Activated naive CD4-positive, alpha-beta T cell treated with Interleukin-2 at 50 U/mL for 16 hours (primary cell): ENCODE measurements around the gene MGAT5B.
"Not testable (repeated sequence)": the region's sequence is repeated elsewhere in the genome, so short reads cannot be mapped to it uniquely, and the experiment has no call there.

Source experiments
- DNase-seq: peaks from one replicate; pipeline ENCODE4 v3.0.0-alpha.2; 2020

Gene MGAT5B

DNA sequence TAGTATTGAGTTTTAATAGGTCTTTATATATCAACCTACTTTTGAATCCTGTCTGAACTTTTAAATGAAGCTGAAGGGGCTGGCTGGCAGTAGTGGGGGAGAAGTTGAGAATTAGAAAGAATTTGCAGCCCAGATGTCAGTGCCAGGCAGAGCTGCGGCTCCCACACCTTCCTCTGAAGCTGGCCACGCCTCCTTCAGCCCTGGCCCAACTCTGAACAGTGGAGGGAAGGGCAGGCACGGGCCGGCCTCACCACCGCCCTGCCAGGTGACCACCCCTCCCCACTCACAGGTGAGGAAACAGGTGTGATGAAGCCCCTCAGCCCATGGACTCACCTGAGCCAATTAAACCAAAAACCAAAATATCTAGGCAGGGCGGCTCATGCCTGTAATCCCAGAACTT lies 87.0 kb downstream of the MGAT5B start:
- no peak for DNase-seq

GRCh38 chr17:76956846-76957540 lies 88.8 kb downstream of the MGAT5B start:
- DNase-seq, result no peak

DNA sequence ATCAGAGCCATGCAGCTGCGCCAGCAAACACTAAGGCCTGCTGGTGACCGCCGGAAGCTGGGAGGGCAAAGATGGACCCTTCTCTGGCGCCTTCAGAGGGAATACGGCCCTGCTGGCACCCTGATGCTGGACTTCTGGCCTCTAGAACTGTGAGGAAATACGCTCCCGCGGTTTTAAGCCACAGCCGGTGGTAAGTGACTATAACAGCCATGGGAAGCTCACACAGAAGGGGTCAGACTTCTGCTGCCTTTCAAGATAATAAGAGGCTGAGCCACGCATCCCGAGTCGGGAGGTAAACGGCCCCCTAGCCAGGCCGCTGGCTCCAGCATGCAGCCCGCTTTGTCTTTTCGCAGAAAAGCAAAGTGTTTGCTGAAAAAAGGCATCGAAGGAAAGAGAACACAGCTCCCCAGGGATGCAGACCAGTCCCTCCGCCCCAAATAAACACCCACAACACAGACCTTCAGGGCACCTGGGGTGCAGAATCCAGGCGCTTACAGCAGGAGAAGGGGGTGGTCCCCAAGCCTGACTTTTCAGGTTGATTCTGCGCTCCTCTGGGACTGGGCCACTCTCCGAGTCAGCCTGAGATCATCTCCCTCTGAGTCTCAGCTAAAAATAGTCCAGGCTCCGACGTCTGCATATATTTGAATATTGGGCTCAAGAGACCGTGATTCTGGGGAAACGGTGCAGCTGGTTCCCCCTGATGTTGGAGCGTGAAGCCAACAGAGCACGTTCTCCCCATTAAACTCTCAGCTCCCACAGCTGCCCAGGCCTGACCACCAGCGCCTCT lies 89.7 kb downstream of the MGAT5B start:
- DNase-seq, result no peak

DNA sequence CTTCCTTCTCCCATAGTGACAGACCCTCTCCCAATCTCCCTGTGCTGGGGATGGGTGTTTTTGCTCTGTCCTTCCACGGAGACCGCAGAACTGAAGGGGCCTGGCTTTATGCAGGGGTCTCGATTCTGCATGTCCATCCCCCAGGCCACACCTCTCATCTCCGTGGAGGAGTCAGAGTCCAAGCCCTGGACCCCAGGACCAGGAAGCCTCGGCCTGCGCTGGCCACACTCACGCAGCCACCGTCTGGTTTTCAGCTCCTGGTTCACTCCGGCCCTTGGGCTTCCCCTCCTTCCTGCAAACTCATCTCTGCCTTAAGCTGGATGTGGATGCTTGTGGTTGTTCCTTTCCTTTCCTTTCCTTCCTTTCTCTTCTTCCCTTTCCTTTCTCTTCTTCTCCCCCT lies 90.8 kb downstream of the MGAT5B start:
- no peak for DNase-seq

- DNase-seq, result no peak
These were observed 93.7 kb downstream of the MGAT5B start for GRCh38 chr17:76961869-76962268.

GRCh38 chr17:76962858-76963257 lies 94.7 kb downstream of the MGAT5B start:
- DNase-seq, result no peak

- no peak for DNase-seq
These were observed 97.8 kb downstream of the MGAT5B start for GRCh38 chr17:76966016-76966415.

DNA sequence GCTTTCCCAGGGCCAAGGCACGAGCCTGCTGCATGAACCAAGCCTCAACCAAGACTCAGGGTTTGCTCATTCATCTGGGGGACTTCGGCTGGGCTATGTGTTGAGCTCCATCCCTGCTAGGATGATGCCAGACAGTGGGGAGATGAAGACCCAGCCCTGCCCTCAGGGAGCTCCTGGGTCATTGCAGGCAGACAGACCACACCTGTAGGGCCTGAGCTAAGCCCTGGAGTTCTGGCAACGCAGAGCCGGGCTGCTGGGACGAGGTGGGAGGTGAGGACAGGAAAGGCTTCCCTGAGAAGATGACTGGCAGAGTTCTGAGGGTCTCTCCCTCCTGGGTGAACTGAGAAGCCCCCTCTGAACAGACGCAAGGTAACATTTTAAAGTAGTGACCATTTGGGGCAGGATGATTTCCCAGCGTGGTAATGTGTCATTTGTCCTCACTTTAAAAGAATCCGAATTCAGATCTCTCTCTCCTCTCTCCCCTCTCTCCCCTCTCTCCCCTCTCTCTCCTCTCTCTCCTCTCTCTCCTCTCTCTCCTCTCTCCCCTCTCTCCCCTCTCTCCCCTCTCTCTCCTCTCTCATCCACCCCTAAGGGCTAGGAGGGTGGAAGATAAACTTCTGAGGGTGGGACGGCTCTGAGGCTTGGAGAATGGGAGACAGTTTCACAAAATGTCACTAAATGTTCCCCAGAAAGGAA lies 98.4 kb downstream of the MGAT5B start:
- DNase-seq, result no peak

DNA sequence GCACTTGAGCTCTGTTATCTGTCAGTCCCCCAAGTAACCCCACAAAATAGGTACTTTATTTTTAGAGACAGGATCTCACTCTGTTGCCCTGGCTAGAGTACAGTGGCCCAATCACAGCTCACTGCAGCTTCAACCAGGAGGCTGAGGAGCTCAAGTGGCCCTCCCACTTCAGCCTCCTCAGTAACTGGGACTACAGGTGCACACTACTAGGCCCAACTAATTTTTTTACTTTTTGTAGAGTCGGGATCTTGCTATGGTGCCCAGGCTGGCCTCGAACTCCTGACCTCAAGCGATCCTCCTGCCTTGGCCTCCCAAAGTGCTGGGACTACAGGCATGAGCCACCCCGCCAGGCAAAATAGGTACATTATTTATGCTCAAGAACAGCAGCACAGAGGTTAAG lies 99.6 kb downstream of the MGAT5B start:
- DNase-seq, result no peak

DNA sequence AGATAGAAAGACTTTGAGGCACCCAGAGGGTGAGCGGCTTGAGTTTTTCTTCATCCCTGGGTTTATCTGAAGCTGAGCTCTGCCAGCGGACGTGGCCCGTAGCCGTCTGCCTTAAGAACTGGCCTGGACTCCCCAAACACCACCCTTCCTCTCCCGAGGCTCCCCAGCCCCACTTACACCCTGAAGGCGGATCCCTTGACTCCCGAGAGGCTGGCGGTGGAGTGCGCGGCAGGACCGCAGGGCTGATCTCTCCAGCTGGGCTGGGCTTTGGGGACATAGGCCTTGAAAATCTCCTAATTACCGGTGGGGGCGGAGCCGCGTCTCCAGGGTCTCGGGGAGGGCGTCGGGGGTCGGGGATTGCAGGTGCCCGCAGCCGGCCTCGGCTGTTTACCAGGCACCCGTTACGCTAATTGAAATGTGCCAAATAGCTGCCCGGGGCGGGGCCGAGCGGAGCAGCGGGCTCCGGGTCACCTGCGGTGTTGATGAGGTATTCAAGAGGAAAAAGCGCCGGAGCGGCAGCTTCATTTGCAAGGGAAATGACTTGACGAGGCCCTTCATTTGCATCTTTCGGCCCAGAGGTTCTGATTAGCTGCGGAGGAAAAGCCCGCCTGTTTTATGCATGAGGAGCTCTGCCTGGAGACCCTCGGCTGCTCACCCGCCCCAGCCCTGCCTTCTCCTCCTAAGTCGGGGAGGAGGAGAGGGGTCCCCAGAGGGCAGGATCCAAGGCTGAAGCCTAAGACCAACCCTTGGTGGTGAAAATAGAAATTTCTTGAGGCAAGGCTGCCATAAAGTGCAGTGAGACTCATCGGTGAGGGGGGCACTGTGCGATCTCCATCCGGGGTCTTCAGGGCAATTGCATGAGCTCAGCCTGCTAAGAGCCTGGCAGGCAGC lies 100.7 kb downstream of the MGAT5B start:
- peak; percentile 54 for DNase-seq

DNA sequence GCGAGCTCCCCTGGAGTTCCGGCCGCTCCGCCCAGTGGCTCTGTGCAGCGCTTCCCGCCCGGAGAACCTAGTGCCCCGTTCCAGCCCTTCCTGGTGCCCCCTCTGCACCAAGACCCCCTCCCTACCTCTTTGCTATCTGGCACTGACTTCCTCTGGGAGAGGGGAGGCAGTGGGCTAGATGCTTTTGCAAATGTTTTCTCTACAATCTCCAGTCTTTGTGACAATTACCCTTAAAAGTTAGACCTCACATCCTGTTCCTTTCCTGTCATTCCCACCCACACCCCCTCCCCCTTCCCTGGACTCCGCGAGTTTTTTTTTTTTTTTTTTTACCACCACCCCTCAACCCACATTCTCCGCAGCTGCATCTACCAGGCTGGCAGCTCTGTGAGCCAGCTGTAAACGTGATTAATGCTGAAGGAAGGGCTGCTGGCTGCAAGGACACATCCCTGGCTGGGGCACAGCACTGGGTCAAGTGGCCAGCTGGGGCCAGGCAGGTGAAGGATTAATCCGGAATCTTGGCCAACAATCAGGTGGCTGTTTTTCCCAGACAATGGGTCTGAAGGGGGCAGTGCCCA lies 101.5 kb downstream of the MGAT5B start:
- peak; percentile 21 for DNase-seq

GRCh38 chr17:76970228-76970627 lies 102.0 kb downstream of the MGAT5B start:
- not testable (repeated sequence) for DNase-seq

GRCh38 chr17:76972046-76972641 lies 103.9 kb downstream of the MGAT5B start:
- DNase-seq, result no peak

- DNase-seq, result no peak
These were observed 104.8 kb downstream of the MGAT5B start for GRCh38 chr17:76973040-76973439.

DNA sequence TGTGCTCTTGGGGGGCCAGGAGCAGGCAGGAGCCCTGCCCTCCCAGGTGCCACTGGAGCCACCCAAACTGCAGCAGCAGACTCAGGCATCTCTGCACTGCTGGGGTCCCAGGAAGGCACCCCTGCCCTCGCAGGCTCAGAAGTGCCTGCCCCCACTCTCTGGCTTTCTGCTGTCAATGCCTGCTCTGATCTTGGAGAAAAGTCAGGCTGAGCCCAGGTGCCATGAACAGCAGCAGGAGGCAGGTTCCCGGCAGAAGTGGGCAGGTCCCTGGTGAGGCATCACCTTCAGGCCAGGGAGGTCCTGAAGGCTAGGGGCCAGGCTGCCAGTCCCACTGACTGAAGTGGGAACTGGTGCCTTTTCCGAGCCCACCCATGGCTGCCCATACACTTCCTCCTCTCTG lies 106.5 kb downstream of the MGAT5B start:
- no peak for DNase-seq

DNA sequence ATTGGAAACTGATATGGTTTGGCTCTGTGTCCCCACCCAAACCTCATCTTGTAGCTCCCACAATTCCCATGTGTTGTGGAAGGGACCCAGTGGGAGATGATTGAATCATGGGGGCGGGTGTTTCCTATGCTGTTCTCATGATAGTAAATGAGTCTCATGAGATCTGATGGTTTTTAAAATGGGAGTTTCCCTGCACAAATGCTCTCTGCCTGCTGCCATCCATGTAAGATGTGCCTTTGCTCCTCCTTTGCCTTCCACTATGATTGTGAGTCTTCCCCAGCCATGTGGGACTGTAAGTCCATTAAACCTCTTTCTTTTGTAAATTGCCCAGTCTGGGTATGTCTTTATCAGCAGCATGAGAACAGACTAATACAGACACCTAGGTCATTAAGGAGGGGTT lies 109.8 kb downstream of the MGAT5B start:
- DNase-seq, result not testable (repeated sequence)

- DNase-seq, result no peak
These were observed 113.5 kb downstream of the MGAT5B start for GRCh38 chr17:76981545-76982295.

DNA sequence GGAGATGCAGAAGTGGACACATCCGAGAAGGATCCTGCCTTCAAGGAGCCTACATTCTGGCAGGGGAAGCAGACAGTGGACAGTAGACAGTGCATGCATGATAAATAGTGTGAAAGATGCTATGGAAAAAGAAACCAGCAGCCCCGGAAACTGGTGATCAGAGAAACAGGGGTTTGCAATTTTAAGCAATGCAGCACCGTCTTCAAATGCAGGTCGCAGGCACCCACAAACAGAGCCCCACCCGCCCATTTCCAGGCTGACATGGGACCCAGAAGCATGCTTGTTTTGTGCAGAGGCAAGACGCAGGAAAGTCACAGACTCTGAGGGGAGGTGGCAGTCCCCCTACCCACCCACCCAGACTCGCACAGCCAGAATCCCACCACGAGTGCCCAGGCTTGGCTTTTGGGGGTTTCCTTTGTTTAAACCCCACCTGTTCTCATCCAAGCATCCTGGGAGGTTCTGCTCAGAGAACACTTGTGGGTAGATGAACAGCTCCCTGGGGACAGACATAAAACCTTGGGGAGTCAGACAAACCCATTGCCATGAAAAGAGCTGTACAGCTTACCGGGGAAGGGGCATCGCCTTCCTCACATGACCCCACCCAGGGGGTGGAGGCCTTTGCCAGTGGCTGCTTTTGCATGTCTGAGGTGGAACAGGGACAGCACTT lies 114.3 kb downstream of the MGAT5B start:
- no peak for DNase-seq

DNA sequence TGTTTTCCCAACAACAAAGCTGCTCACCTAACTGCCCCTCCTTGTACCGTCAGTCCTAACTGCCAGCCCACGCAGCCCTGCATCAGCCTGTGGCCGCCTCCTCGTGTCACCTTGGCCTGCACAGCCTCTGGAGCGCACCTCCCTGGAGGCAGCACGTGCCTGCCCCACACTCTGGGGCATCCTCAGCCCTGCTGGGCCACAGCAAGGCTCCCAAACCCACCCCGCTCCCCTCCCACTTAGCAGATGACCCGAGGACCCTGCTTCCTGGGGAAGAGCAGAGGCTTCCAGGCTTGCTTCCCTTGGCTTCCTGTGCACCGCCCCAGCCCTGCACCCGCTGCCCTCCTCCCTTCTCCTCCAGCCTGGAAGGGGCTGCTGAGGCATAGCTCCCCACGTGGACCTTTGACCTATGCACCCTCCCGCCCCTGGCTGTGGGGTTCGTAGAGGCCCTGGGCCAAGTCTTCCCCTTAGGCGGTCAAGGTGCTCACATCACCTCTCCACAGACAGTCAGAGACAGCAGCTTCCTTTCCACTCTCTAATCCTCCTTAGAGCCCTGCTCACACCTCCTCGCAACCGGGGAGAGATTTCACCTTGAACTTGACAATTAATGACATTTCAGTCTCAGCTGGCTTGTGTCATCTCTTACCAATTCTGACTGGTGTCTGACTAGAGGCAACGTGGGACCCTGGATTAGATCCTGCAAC lies 115.0 kb downstream of the MGAT5B start:
- no peak for DNase-seq

DNA sequence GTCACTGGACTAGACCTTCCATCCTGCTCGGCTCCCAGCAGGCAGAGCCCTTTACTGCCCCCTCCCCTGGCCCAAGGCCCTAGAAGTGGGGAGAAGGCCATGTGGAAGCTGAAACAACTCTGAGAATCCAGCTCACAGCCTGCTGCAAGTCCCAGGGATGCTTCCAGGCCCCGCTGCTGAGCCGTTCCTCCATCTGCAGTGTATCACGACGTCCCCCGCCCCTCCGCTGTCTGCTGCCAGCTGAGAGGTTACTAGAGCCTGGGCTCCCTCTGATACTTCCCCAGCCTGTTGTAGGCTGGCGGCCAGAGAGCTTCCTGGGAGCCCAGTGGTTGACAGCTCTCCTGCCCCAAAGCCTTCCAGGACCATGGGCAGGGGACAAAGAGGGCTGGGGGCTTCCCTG lies 118.2 kb downstream of the MGAT5B start:
- DNase-seq, result no peak
